Dermis blood vessel endothelial cell (primary cell): ENCODE measurements around the gene CEP76. TPM values are rescaled to one million over a fixed set of nuclear protein-coding genes. Genes with fewer than 3 reads are reported as not detected.
"Not testable (repeated sequence)": the region's sequence is repeated elsewhere in the genome, so short reads cannot be mapped to it uniquely, and the experiment has no call there.

Source experiments
- DNase-seq: peaks from one replicate; pipeline ENCODE4 v3.0.0; 2010
- total RNA-seq: library from RNA; depleted of rRNA; stranded (reverse); fragments of >200 nt; gene quantifications from 2 replicates; pipeline ENCODE4 v1.2.3, GENCODE V29; 2014

The CEP76 gene
- total RNA-seq, 1 donor from 2014 or later, result 18.2 TPM

DNA sequence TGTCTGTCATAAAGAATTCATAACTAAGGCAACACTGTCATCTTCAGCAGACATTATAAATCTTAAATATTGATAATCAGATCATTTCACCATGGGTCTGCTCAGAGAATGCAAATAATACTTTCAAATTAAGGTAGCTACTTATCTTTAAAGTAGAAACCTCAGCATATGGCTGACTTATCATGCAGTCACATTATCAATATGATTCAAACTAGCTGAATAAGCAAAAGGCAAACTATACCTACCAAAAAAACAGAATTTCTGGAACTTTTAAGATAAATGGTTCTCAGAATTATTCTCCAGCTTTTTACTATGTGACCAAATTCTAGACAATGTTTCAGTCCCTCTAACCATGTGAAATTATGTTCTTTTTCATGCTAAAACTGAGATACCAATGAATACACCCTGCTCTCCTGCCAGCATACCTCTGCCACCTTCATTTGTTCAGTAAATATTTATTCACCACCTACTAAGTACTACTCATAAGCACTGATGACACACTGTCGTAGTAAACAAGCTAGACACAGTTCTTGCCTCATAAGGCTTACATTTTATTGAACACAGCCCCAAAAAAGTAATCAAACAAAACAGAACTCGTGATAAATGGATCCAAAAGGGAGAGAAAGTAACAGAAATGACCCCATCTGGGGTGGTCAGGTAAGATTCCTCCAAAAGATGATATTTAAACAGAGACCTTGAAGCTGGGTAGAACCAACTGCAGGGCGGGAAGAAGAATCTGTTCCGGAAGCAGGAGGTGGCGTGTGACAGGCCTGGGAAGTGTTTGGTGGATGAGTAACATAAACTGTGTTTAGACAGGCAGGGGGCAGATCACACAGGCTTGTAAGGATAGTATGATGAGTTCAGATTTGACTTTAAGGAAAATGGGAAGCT lies 62.3 kb downstream of the CEP76 start:
- peak; percentile 88 for DNase-seq

DNA sequence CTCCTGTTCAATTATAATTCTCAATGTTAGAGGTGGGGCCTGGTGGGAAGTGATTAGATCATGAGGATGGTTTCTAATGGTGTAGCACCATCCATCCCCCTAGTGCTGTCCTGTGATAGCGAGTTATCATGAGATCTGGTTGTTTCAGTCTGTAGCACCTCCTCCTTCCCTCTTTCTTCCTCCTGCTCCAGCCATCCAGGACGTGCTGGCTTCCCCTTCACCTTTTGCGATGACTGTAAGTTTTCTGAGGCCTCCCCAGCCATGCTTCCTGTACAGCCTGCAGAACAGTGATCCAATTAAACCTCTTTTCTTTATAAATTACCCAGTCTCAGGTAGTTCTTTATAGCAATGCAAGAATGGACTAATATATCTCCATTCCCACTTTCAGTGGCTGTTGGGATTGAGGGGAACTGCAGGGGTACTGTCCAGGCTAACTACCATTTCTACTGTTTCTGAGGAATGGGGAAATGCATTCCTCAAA lies 63.8 kb downstream of the CEP76 start:
- DNase-seq, result no peak

- no peak for DNase-seq
Measured at GRCh38 chr18:12637901-12638643, 64.5 kb downstream of the CEP76 start.

DNA sequence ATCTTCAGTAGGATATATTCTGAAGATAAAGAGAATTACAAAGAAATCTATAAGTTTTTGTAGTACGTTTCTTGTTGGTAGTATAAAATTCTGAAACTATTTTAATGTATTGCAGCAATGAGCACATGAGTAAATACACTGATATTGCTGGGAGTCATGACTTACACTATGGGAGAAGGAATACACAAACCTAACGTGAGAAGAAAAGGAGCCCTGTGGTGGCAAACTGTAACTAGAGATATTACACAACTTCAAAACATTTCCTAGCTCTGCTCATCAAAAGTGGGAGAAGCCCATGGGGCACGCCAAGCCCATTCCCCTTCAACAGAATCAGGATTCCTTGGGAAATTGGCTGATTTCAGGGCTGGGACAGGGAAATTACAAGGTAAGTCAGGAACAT lies 65.1 kb downstream of the CEP76 start:
- DNase-seq, result no peak

DNA sequence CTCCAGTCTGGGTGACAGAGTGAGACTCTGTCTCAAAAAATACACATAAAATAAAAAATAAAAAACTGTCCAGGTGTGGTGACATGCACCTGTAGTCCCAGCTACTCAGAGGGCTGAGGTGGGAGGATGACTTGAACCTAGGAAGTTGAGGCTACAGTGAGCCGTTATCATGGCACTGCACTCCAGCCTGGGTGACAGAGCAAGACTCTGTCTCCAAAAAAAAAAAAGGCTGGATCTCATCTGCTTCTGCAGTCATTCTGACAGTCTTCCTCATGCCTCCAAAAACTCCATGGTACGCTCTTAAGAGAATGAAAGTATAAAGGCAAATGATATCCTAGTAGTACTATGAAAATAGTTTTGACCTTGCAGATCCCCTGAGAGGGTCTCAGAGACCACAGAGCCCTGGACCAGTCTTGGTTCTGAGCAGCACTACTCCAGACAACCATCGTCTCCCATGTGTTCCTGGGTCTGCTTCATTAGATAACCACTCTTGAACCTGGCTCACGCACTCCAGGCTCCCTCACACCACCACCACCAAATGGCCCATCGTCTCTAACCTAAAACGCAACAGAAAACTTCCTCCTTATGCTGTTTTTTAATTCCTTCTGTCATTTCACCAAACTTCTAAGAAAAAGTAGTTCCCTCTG lies 70.6 kb downstream of the CEP76 start:
- DNase-seq, result no peak

DNA sequence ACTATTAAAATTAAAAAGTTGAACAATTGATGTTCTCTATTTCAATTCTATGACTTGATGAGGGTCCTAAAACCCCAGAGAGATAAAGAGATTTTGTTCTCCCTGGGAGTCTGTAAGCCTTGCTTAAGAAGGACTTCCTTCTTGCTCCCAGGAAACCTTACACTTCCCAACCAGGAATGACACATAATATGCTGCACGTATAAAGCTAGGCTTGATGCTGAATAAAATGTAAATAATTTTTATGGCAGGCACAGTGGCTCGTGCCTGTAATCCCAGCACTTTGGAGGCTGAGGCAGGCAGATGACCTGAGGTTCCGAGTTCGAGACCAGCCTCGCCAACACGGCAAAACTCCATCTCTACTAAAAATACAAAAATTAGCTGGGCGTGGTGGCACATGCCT lies 72.4 kb downstream of the CEP76 start:
- no peak for DNase-seq

- peak; percentile 52 for DNase-seq
Measured at GRCh38 chr18:12628706-12629702, 73.5 kb downstream of the CEP76 start.

DNA sequence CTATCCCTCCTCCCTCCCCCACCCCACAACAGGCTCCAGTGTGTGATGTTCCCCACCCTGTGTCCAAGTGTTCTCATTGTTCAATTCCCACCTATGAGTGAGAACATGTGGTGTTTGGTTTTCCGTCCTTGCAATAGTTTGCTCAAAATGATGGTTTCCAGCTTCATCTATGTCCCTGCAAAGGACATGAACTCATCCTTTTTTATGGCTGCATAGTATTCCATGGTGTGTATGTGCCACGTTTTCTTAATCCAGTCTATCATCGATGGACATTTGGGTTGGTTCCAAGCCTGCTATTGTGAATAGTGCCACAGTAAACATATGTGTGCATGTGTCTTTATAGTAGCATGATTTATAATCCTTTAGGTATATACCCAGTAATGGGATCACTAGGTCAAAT lies 75.3 kb downstream of the CEP76 start:
- DNase-seq, result not testable (repeated sequence)

GRCh38 chr18:12625241-12625640 lies 77.3 kb downstream of the CEP76 start:
- no peak for DNase-seq

Other genes starting within 250 kb of the CEP76 start
- 22.5 and 25.5 TPM in 2 replicates for gene SPIRE1, start 44.6 kb downstream of the CEP76 start, total RNA-seq
- gene PSMG2, start 319 bp upstream of the CEP76 start, total RNA-seq, result 72.6 and 79.0 TPM in 2 replicates
- 21.3 and 31.4 TPM in 2 replicates for gene PTPN2, start 181.5 kb upstream of the CEP76 start, total RNA-seq
- 63.0 and 84.0 TPM in 2 replicates for gene SEH1L, start 245.3 kb upstream of the CEP76 start, total RNA-seq